Heart right ventricle (tissue), 16 donors: Measurements from ENCODE around the gene CD6. TPM values are rescaled to one million over a fixed set of nuclear protein-coding genes. Genes with fewer than 3 reads are reported as not detected.

Source experiments
- ATAC-seq, 8 donors: fragments of 200-7000 bp; cut with Tn5 transposase; one replicate each; pipeline ENCODE4 v1.9.1; 2020; ENCODE audit warnings: mild to moderate bottlenecking in 8 of 8, moderate library complexity in 8 of 8, moderate number of reproducible peaks in 1 of 8
- DNase-seq, 2 donors: peaks; one replicate each; pipeline ENCODE4 v3.0.0-alpha.2; 2020
- H3K27ac ChIP-seq, 10 donors: fragments of 200-600 bp; sonication (generic) in 2 of 10; one replicate each; pipeline versions ENCODE4 v1.5.0 to v1.8.0; 2020 to 2022; ENCODE audit warnings: mild to moderate bottlenecking in 3 of 10
- H3K27me3 ChIP-seq, 7 donors: fragments of 200-600 bp; one replicate each; pipeline ENCODE4 v1.8.0; 2021 to 2022; ENCODE audit warnings: mild to moderate bottlenecking in 2 of 7
- H3K36me3 ChIP-seq, 9 donors: fragments of 200-600 bp; sonication (generic) in 1 of 9; one replicate each; pipeline versions ENCODE4 v1.5.0 to v1.8.0; 2020 to 2022; ENCODE audit warnings: mild to moderate bottlenecking in 2 of 9
- H3K4me1 ChIP-seq, 9 donors: fragments of 200-600 bp; sonication (generic) in 1 of 9; one replicate each; pipeline versions ENCODE4 v1.5.0 to v1.8.0; 2020 to 2022; ENCODE audit warnings: mild to moderate bottlenecking in 4 of 9
- H3K4me3 ChIP-seq, 10 donors: fragments of 200-600 bp; sonication (generic) in 2 of 10; one replicate each; pipeline versions ENCODE4 v1.5.0 to v1.8.0; 2020 to 2022; ENCODE audit warnings: mild to moderate bottlenecking in 7 of 10, moderate library complexity in 2 of 10
- H3K9me3 ChIP-seq, 11 donors: fragments of 200-600 bp in 10 of 11; sonication (generic) in 2 of 11; one replicate each; pipeline versions ENCODE4 v1.5.0 to v1.8.0; 2013 to 2022; ENCODE audit warnings: mild to moderate bottlenecking in 2 of 11, control low read depth in 1 of 11, moderate library complexity in 1 of 11
- WGBS, 2 donors: extraction: QIAGEN DNeasy Blood & Tissue Kit; methylation state at CpG; one replicate each; pipeline ENCODE4 v1.1.7; 2013; ENCODE audit warnings: inconsistent platforms in 1 of 2; 5-methylcytosine and 5-hydroxymethylcytosine counted together
- intact Hi-C, 10 donors: fragments of 100-400 bp; cut with DNase I; formaldehyde crosslinking; loops; one replicate each; pipeline versions ENCODE4 v1.11.1 to v1.14.2; 2022
- polyA plus RNA-seq, 2 donors: library from polyadenylated mRNA; stranded (reverse); fragments of 200-250 nt; gene quantifications; one replicate each; pipeline ENCODE4 v1.2.3, GENCODE V29; 2013
- total RNA-seq, 10 donors: library from RNA; stranded (reverse); fragmentation: NEBNext Ultra II Directional in 3 of 10; extraction: Animal tissue kit (Norgen Biotek cat#: 25700) in 3 of 10; gene quantifications; one replicate each; pipeline versions ENCODE4 v1.2.1 to v1.2.4, GENCODE V29; 2021 to 2023
- TF ChIP-seq, protein P1 (sequence below), 9 donors: fragments of 200-600 bp; sonication (generic) in 2 of 9; IDR thresholded peaks; one replicate each; pipeline versions ENCODE4 v1.5.0 to v1.8.0; 2021 to 2022; ENCODE audit warnings: antibody characterized with exemption in 9 of 9, mild to moderate bottlenecking in 5 of 9, moderate library complexity in 1 of 9
- donor health status: Arrhythmogenic right ventricular cardiomyopathy.
- donor health status: ischemic (EF 13 %, LVEDD 7.1; RV severe dilation, severe dysfunction).
- donor health status: healthy with polysubstance abuse.
- donor health status: DM: no; HTN: yes; CAD: no.
- donor health status: DM: no; HTN: no; CAD: no.
- donor health status: ischemic (EF 25% LVEDD 6.9; RV normal size, moderate dysfunction).
- donor health status: ischemic (EF 25% LVEDD 5.7; RV mildly dilated, moderate dysfunction).
- donor health status: healthy.
- donor health status: DM: yes; HTN: yes; CAD: no.
- donor health status: Ischemic cardiomyopathy.
- donor health status: ischemic (EF 35%, LVEDD 5.7; RV mildly dilated, moderate dysfunction).
- donor health status: nonischemic (EF 11% LVEDD 7.7; RV severe dilation, severe dysfunction).
- donor health status: DM: yes; HTN: yes; CAD: no.
- donor health status: PGD.
- donor health status: ischemic (EF 29% LVEDD 5.4; RV normal size, mild dysfunction).
- donor health status: nonischemic (EF 23%, LVEDD 6.1; RV moderate dilation, normal function).

Gene CD6
- total and polyA plus RNA-seq, 12 donors, result 0.07 to 4.5 (median 0.34) TPM; not detected in 1

DNA sequence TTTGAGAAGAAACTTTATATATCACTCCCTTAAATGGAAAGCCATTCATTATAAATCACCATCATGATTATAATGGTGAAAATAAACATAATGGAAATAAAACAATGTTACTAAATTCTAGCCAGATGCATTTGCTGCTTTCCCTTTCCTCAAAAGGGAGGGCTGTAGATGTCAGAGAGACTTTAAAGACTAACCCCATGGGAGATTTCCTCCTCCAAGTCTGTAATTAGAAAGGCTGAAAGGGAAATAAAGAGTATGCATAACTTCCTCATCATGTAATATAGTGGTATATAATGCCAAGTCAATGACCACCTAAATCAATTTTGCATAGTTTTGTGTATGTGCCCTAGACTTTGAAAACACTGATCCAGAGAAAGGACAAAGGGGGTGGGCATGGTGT lies 6.4 kb downstream of the CD6 start:
- Histone ChIP-seq H3K36me3 (no peaks in the 10 kb centered on the region), H3K4me3 (no peak overlapping the region), H3K9me3 (no peaks in the 10 kb centered on the region), H3K4me1 (peaks cover 0 to 20% (median 0%) of the 10 kb centered on the region in 9 donors), H3K27ac (peak overlapping the region in 1 of 10 donors; percentile 66), H3K27me3 (peaks cover 0 to 4% (median 0%) of the 10 kb centered on the region in 7 donors)
- DNase-seq (no peak), ATAC-seq (no peak)
- intact Hi-C loops, result no loop called here
- TF ChIP-seq, protein P1, sequence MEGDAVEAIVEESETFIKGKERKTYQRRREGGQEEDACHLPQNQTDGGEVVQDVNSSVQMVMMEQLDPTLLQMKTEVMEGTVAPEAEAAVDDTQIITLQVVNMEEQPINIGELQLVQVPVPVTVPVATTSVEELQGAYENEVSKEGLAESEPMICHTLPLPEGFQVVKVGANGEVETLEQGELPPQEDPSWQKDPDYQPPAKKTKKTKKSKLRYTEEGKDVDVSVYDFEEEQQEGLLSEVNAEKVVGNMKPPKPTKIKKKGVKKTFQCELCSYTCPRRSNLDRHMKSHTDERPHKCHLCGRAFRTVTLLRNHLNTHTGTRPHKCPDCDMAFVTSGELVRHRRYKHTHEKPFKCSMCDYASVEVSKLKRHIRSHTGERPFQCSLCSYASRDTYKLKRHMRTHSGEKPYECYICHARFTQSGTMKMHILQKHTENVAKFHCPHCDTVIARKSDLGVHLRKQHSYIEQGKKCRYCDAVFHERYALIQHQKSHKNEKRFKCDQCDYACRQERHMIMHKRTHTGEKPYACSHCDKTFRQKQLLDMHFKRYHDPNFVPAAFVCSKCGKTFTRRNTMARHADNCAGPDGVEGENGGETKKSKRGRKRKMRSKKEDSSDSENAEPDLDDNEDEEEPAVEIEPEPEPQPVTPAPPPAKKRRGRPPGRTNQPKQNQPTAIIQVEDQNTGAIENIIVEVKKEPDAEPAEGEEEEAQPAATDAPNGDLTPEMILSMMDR (IDR thresholded peaks at IDR 0.05), result no peak

GRCh38 chr11:60978546-60979380 lies 7.3 kb downstream of the CD6 start:
- Histone ChIP-seq H3K4me1 (peaks cover 0 to 20% (median 0%) of the 10 kb centered on the region in 9 donors), H3K4me3 (no peak overlapping the region), H3K36me3 (no peaks in the 10 kb centered on the region), H3K27ac (peak overlapping the region in 1 of 10 donors; percentile 66), H3K9me3 (no peaks in the 10 kb centered on the region), H3K27me3 (peaks cover 0 to 4% (median 0%) of the 10 kb centered on the region in 7 donors)
- no peak for DNase-seq
- TF ChIP-seq, protein P1 (IDR thresholded peaks at IDR 0.05), result no peak
- peak in 1 of 8 donors; percentile 22 for ATAC-seq
- WGBS, 2 donors, result 83 to 90% methylated on average over 10 of the region's 10 CpGs
- intact Hi-C loops, result no loop called here

GRCh38 chr11:60981515-60981914 lies 10.0 kb downstream of the CD6 start:
- peak overlapping the region in 1 of 10 donors; percentile 14 for H3K27ac ChIP-seq
- 79 to 89% methylated on average over 12 of the region's 12 CpGs for WGBS, 2 donors
- TF ChIP-seq, protein P1 (IDR thresholded peaks at IDR 0.05), result no peak
- DNase-seq, result no peak
- intact Hi-C loops, result no loop called here
- peaks cover 0 to 4% (median 0%) of the 10 kb centered on the region in 7 donors for H3K27me3 ChIP-seq
- no peaks in the 10 kb centered on the region for H3K9me3 ChIP-seq
- no peaks in the 10 kb centered on the region for H3K36me3 ChIP-seq
- peaks cover 0 to 20% (median 0%) of the 10 kb centered on the region in 9 donors for H3K4me1 ChIP-seq
- ATAC-seq, result no peak
- no peak overlapping the region for H3K4me3 ChIP-seq

GRCh38 chr11:60982184-60982583 lies 10.7 kb downstream of the CD6 start:
- Histone ChIP-seq H3K9me3 (no peaks in the 10 kb centered on the region), H3K27me3 (peaks cover 0 to 4% (median 0%) of the 10 kb centered on the region in 7 donors), H3K36me3 (no peaks in the 10 kb centered on the region), H3K4me1 (peaks cover 0 to 20% (median 0%) of the 10 kb centered on the region in 9 donors), H3K27ac (peak overlapping the region in 1 of 10 donors; percentile 40), H3K4me3 (no peak overlapping the region)
- 91% methylated on average over 8 of the region's 8 CpGs for WGBS, 2 donors
- intact Hi-C loops, result no loop called here
- TF ChIP-seq, protein P1 (IDR thresholded peaks at IDR 0.05), result no peak
- DNase-seq (no peak), ATAC-seq (no peak)
